Upper lobe of left lung (tissue), 4 donors: Measurements from ENCODE around the gene CHI3L1.

Source experiments
- POLR2A ChIP-seq, 4 donors: fragments of 450-650 bp; IDR thresholded peaks; one replicate each; pipeline ENCODE4 v1.5.1; 2016 to 2017; ENCODE audit warnings: antibody characterized with exemption in 4 of 4, mild to moderate bottlenecking in 2 of 4
- POLR2AphosphoS5 ChIP-seq, 2 donors: sonication (generic); formaldehyde crosslinking; IDR thresholded peaks; one replicate each; pipeline ENCODE4 v1.5.1; 2017; ENCODE audit warnings: antibody characterized with exemption in 2 of 2

GRCh38 chr1:203197625-203198024, 11.1 kb upstream of the CHI3L1 start:
- no peak for TF ChIP-seq POLR2A (IDR thresholded peaks at IDR 0.05)
- TF ChIP-seq POLR2AphosphoS5 (IDR thresholded peaks at IDR 0.05), result no peak
